HG03432 (cell line): Measurements from ENCODE around the gene ERG.

Experiments
- ATAC-seq: cut with Tn5 transposase; IDR thresholded peaks from one replicate; pipeline ENCODE4 v1.9.1; 2021; ENCODE audit warnings: mild to moderate bottlenecking, moderate library complexity; ENCODE audit not compliant: unreplicated experiment

Gene ERG

DNA sequence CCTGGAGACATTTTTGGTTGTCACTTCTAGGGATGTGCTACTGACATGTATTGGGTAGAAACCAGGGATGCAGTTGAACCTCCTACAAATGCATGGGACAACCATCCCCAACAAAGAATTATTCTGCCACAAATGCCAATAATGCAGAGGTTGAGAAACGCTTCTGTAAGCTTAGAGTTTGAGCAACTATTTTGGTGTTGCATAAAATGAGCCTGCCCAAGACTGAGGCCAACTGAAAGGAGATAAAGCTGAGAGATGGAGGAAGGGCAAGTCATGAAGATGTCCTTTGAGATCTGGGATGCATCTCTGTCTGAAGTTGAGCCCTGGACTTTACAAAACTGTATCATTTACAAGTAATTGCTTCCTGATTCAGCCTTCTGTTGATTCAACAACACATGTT is 134.6 kb downstream of the ERG start:
- no peak for ATAC-seq

DNA sequence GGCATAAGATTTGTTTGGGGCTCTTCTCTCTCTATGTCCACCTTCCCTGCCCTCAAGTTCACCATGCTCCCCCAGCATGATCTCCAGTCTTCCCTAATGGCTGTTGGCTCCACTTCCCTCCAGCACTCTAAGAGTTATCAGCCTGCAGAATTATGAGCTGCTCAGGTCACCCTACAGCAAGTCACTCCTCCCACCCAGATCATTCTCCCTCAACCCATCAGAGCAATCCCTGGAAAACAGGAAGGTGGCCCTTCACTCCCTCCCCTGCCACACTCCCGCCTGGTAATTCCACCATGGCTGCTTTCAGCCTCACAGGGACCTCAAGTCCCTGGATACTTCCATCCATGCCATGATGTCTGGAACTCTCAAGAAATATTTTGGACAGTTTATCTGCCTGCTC is 137.0 kb downstream of the ERG start:
- no peak for ATAC-seq

DNA sequence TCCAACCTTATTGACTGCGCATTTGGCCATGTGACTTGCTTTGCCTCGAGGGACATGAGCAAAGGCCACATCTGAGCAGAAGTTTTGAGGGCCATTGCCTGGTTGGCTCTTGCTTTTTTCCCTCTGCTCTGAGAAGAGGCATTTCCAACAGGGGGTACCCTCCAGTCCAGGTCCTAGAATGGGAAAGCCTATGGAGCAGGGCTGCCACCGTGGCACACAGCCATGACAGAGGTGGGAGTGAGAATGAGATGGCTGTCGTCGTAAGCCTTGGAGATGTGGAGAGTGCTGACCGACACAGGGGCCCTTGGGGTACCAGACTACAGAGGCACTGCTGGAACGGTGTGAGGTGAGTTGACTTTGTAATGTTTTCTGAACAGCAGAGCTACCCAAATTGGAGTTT is 138.4 kb downstream of the ERG start:
- no peak for ATAC-seq

DNA sequence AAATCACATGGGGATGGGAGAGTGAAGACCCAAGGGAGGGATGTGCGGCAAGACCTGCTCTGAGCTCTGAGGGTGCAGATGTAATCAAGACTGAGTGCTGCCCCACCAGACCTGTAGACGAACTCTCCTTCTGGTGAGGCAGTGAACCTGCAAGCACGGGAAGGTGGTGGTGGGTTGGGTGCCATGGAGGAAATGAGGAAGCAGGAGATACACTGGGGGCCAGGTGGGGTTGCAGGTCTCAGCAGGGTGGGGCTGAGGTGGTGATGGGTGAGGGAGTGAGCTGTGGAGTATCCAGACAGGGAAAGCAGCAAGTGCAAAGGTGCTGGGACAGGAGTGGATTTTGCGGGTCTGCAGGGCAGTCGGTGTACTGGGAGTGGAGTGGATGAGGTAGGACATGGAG is 139.2 kb downstream of the ERG start:
- ATAC-seq = no peak

DNA sequence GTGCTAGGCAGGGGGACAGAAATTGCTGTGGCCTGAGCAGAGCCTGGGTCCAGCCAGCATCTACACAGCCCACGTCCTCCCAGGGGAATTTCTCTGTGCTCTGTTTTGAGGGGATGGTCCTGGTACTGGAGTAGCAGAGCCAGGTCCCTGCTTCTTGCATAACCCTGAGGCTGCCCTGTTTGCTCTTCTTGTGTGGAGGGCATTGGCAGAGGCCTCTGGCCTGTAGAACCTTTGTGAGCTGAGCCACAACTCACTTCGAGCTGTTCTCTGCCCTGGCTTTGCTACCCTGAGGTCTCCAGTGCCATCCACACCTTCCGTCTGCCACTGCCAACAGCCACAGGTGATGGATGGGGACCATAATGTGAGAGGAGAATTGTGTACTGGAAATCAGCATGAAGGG is 139.6 kb downstream of the ERG start:
- no peak for ATAC-seq

DNA sequence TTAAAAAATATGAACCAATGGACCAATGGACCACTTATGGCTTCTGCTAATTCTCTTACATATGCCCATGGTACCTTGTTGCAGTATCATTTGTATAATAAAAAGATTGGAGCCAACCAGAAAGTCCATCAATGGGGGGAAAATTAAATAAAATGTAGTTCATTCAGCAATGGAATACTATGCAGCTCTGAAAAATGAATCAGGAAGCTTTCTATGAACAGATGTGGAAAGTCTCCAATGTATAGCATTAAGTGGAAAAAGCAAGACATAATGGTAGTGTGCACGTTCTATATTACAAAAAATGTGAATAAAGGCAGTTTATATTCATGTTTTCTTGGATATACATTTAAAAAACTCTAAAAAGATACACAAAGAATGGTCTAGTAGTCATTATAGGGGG is 140.2 kb downstream of the ERG start:
- ATAC-seq = no peak

DNA sequence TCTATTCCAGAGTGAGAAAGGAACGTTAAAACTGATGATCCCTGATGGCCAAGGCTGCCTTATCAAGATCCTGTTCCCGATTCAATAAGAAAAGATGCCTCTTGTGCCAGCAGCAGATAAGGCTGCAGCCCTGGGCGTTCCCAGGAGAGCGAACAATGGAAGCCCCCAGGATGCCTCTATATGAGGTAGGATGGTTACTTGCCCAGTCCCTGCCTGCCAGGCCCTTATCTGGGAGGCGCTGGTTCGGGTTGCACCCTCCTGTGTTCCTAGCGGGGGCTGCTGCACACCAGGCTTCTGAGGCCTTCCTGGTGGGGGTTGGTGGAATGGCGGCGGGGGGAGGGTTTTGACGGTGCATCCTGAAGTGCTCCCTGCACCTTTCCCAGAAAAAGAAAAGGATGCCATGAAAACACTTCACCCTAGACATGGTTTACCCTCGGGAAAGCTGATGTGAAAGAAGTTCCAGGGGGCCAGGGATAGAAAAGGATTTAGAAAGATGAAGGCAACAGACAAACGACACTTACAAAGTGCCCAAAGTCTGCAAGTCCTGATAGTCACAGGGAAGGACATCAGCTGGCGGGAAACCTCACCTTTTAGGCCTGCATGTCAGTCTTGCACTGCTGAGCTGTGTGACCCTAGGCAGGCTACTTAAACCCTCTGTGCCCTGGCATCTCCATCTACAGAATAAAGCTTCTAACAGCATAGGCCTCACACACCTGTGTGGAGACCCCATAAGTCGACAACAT is 141.2 kb downstream of the ERG start:
- no peak for ATAC-seq

DNA sequence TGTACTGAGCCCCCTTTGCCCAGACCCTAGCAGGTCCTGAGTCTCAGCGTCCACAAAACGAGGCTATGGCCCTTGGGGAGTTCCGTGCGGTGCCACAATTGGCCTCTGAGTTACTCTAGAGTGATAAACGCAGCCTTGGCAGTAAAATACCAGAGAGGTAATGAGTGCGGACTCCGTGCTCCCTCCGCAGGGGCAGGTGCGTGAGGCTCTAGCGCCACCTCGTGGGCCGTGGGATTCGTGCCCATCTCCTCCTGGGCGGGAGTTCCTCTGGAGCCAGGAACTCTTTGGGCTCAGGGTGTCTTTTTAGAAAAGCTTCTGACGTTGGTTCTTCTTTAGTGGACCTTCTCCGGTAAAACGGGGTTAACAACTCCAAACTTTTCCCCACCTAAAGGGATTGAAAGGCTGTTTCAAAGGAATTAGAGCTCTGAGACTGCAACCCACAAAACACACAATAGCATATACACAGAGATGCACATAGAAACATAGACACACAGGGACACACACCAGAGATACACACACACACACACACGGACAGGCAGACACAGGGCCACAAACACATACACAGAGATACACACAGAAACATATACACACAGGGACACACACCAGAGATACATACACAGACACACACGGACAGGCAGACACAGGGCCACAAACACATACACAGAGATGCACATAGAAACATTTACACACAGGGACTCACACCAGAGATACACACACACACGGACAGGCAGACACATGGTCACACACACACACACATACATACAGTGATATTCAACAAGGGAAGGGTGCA is 142.1 kb downstream of the ERG start:
- ATAC-seq = peak; percentile 72

DNA sequence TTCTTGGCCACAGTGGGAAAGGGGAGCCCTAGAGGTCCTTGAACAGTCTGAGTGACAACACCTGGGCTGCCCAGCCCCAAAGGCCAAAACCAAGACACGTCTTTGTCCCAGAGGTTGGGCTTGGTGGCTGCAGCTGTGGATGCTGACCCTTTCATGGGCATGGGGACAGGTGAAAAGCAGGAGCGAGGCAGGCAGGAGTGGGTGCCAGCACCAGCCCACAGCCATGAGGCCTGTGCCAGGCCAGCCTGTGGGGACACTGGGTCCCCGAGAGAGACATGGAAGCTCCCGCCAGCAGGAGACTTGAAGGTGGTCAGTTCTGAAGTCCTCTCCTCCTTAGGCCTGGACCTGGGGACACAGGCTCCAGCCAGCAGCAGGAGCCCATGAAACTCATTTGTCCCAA is 142.9 kb downstream of the ERG start:
- ATAC-seq = no peak

DNA sequence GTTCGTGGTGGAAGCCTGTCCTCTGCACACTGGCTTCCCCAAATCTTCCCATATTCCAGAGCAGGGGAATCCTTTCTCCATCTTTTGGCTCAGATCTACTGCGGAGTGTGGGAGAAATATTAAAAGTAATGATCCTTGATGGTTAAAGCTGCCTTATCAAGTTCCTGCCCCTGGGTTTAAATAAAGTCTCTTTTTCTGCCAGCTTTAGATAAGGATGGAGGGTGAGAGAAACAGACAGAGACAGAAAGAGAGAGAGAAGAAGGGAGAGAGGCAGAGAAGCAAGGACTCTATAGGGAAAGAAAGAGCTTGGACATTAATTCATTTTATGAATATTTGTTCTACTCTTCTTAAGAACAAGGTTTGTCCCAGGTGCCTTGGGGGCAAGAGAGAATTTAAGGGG is 143.5 kb downstream of the ERG start:
- ATAC-seq = no peak

DNA sequence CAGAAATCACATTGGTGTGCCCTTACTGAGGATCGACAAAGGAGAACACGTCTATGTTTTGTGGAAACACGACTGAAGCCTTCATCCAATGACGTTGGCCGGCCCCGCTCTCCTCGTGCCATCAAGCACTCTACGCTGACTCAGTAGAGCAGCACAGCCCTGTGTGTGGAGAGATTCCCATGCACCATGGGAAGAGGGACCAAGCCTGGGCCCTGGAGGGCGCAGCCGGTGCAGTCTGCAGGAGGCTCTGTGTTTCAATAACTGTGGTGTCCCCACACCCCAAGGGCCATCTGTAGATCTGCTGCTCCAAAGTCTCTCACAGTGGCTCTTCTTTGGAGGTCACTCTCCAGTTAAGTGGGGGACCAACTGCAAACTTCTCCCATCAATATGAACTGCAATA is 144.0 kb downstream of the ERG start:
- no peak for ATAC-seq

DNA sequence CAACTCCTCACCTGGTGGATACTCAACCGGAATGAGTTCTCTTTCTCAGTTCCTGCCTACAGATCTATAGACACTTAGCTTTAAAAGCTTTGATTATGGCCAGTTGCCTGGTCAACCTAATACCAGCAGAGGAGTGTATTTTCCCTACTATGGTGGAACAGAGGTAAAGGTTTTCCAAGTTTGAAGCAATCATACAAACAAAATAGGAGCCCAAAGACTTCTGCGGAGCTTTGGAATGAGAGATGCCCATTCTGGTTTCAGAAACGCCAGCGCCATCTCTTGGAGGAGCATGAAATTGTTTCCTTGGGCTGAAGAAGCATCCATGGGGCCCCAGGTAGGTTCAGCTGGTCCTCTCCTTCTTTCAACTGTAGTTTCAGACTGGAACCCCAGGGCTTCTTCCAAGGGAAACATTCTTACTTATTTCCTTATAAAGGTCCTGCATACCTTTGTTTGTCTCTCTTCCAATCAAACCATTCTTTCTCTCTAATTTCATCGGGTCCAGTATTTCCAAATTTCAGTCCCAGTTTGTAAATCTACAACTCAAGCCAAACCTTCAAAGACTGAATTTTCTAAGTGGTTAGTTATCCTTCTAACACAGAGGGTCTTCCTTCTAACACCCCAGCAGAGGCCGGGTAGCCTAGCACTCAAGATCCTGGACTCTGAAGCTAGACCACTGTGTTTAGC is 145.6 kb downstream of the ERG start:
- ATAC-seq = no peak

DNA sequence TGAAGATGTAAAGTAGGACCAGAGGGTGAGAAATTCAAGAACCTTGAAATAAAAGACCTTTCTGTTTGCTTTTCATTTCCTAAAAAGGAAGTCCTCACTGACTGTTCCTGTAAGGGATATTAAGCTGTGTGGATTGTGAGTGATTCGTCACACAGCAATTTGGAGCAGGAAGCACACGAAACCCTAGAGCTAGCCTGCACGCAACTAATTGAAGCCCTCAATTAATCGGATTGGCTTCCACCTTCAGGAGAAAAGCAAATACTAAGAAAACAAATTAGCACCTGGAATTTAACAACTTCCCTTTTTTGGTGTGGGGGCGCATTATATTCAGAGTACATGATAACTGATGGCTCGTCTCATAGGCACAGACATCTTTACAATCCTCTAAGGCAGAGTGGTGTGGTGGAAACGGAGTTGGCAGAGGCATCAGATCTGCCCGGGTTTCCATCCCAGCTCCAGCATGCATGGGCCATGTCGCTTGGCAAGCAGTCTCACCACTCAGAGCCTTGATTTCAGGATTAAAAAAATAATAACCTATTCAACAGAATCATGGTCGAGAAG is 146.2 kb downstream of the ERG start:
- ATAC-seq = no peak

DNA sequence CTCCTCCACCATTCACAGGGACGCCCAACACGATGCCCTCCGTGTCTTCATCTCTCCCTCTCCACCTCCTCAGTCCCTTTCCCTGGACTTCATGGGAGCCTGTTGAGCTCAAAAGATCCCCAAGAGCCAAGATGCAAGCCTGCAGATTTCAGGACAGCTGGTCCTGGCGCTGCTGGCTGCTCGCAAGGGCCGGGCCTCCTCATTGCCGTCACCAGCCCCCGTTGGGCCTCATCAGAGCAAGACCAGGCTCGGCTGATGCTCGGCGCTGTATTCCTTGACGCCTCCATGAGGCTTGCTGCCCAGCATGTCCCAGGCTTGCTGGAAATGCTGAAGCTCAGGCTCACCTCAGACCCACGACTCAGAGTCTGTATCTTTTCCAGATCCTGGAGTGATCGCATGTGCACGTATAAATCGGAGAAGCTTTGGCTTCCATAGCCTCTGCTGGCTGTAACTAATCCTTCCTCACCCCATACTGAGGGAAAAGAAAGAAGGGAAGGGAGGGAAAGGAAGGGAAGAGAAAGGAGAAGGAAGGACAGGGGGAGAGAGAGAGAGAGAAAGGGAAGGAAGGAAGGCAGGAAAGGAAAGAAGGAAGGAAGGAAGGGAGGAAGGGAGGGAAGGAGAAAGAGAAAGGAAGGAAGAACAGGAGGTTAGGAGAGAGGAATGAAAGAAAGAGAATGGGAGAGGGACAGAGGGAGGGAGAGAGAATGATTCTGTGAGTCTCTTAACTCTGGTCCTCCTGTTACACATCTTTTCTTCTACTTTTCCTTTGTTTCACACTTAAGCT is 146.9 kb downstream of the ERG start:
- no peak for ATAC-seq

DNA sequence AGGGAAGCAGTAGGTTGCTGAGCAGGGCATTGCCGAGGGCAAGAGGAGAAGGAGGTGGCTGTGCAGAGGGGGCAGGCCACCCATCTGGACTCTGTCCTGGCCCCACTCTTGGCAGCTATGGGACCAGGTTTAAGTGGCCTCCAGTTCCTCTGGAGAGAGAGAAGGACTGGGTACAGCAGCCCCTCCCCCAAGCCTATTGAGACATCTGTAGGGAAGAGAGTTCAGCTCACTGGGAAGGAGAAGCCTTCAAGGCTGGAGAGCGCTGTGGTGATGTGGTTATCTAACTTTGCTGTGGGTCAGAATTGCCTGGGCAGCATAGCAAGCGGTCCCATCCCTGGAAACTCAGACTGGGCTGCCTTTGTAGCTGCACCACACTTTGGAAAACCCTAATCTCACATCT is 147.6 kb downstream of the ERG start:
- ATAC-seq = no peak

DNA sequence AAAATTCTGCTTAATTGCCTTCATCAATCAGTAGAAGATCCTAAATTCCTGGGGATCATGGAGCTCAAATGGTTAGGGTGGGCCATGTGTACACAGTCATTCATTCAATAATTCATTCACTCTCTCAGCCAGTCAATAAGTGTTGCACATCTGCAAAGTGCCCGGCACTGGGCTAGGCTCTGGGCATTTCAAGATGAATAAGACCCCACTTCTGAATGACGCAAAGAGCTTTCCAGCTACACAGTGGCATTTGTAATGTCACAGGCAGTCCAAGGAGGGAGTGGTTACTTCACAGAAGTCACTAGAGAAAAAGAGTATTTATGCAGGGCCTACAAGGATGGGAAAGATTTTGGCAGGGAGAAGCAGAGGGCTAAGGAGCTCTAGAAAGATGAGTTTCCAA is 148.3 kb downstream of the ERG start:
- no peak for ATAC-seq

DNA sequence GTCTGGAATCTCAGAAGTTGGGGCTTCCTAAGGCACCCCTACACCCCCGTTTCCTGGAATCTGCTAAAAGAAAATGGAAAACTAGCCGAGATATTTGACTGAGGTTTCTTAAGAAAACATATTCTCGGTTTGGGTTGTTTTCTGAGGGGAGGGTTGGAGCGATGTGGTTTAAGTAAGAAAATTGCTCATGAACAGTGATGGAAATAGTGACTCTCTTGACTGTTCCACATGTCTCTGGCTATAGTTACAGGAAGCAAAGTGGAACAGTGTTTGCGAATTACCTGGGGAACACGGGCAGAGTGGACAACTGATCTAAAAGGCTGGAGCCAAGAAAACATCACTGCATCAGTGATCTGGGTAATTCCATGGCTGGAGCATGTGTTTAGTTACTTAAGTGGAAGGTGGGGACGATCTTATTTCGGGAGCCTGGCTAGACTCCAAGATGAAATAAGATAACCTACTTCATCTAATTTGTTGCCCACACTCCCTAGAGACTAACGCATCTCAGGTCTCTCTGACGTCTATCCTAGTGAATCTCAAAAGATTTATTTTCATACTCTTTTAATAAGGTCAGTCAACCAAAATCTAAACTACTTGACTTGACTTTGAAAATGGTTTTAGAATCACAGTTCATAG is 149.0 kb downstream of the ERG start:
- ATAC-seq = no peak

DNA sequence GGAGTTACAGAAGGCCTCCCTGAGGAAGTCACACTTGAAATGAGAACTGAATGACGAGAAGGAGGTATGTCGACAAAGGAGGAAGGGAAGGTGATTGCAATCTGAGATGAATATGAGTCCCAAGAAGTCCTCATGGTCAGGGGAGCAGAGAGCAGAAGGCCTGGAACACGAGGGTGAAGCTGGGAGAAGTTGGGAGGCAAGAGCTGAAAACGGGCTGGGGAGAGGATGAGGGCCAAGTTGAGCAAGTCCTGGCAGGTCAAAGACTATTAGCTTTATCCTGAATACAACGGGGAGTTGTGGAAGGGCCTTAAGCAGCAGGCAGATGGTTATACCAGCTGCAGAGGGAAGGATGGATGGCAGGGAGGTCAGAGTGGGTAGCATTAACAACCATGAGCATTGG is 152.0 kb downstream of the ERG start:
- no peak for ATAC-seq

DNA sequence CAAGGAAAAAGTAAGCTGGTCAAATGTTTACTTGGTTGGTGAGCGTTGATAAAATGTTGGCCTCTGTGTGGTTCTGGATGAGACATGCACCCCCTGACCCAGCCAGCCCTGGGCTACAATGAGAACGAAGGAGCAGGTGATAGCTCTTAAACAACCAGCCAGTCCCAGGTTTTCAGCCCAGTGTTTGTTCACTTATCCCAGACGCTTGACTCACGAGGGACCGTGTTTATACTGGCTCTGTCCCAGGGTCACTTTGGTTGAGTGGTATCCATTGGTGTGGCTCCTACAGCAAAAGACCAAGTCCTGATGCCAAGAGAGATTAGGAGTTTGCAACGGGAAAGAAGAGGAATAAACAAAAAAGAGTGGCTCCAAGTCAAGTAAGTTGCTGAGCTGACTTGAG is 154.6 kb downstream of the ERG start:
- ATAC-seq = no peak

DNA sequence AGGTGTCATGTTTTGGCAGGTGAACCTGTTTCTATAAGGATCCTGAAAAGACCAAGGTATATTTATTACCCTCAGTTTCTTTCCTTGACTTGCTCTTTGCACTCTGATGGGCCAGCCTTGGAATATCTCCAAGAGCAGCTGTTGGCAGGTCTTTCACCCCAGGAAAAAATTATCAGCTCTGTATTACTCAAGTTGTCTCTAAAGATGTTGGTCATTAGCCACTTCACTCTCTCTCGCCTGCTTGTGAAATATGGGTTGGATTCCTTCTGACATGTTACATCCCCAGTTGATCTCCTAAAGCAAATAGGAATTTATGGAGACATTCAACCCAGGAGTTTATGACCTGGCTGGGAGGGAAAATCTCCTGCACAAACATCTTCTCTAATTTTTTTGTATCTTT is 155.5 kb downstream of the ERG start:
- no peak for ATAC-seq
